Smooth muscle cell (in vitro differentiated cells): ENCODE data around the gene SLC37A1. TPM values are rescaled to one million over a fixed set of nuclear protein-coding genes. Genes with fewer than 3 reads are reported as not detected.
A peak's percentile ranks its signal among the peaks of the same experiment; 100 is the strongest.

Source experiments
- DNase-seq: peaks from one replicate; lab custom pipeline; 2025; ENCODE audit not compliant: unreplicated experiment; lab: John Stamatoyannopoulos, UW
- H2AFZ ChIP-seq: fragments of 200-600 bp; sonication (generic); 2 replicates; pipeline ENCODE4 v1.6.0; 2016; ENCODE audit warnings: antibody characterized with exemption, low read depth, mild to moderate bottlenecking
- H3F3A ChIP-seq: fragments of 200-600 bp; sonication (generic); 2 replicates; pipeline ENCODE4 v1.6.0; 2017; ENCODE audit warnings: antibody characterized with exemption, low read depth
- H3K27ac ChIP-seq: fragments of 200-600 bp; sonication (generic); 2 replicates; pipeline ENCODE4 v1.5.1; 2016; ENCODE audit warnings: low read depth, mild to moderate bottlenecking
- H3K27me3 ChIP-seq: fragments of 200-600 bp; sonication (generic); 2 replicates; pipeline ENCODE4 v1.6.1; 2016; ENCODE audit warnings: low read depth, mild to moderate bottlenecking
- H3K36me3 ChIP-seq: fragments of 200-600 bp; sonication (generic); 2 replicates; pipeline ENCODE4 v1.5.1; 2016; ENCODE audit warnings: low read depth
- H3K4me1 ChIP-seq: fragments of 200-600 bp; sonication (generic); 2 replicates; pipeline ENCODE4 v1.5.1; 2016; ENCODE audit warnings: low read depth
- H3K4me2 ChIP-seq: fragments of 200-600 bp; sonication (generic); 2 replicates; pipeline ENCODE4 v1.6.0; 2016; ENCODE audit warnings: mild to moderate bottlenecking
- H3K4me3 ChIP-seq: fragments of 200-600 bp; sonication (generic); 2 replicates; pipeline ENCODE4 v1.5.1; 2016; ENCODE audit warnings: mild to moderate bottlenecking
- H3K79me2 ChIP-seq: fragments of 200-600 bp; sonication (generic); 2 replicates; pipeline ENCODE4 v1.6.0; 2016; ENCODE audit warnings: low read depth, mild to moderate bottlenecking
- H3K9ac ChIP-seq: fragments of 200-600 bp; sonication (generic); 2 replicates; pipeline ENCODE4 v1.6.0; 2016; ENCODE audit warnings: low read depth
- H3K9me3 ChIP-seq: fragments of 200-600 bp; sonication (generic); replicated peaks from 2 replicates; pipeline ENCODE4 v1.5.1; 2016; ENCODE audit warnings: low read depth
- H4K20me1 ChIP-seq: fragments of 200-600 bp; sonication (generic); 2 replicates; pipeline ENCODE4 v1.6.0; 2016; ENCODE audit warnings: low read depth
- CTCF ChIP-seq: fragments of 200-600 bp; sonication (generic); IDR thresholded peaks from 2 replicates; pipeline ENCODE4 v1.5.1; 2017; ENCODE audit warnings: borderline replicate concordance, mild to moderate bottlenecking, antibody characterized with exemption; ENCODE audit not compliant: insufficient read depth, poor library complexity, severe bottlenecking
- WGBS: methylation state at CpG from one replicate; pipeline ENCODE4 v1.1.7; 2016; ENCODE audit warnings: low lambda C conversion rate; 5-methylcytosine and 5-hydroxymethylcytosine counted together
- polyA plus RNA-seq: library from polyadenylated mRNA; unstranded; fragments of >200 nt; fragmentation: Nextera tagmentation; extraction: Ambion mirVana; gene quantifications from 2 replicates; pipeline ENCODE4 v1.2.1, GENCODE V29; 2016
- total RNA-seq: library from RNA; depleted of rRNA; stranded (reverse); fragments of >200 nt; gene quantifications from 2 replicates; pipeline ENCODE4 v1.2.3, GENCODE V29; 2014

The SLC37A1 gene
- total and polyA plus RNA-seq, 2 experiments from 2014 or later = 15.0 to 18.0 TPM

GRCh38 chr21:42537106-42537742, 23.6 kb downstream of the SLC37A1 start:
- Histone ChIP-seq H3K4me3 (no peak overlapping the region), H3K27me3 (no peaks in the 10 kb centered on the region), H2AFZ (no peak overlapping the region), H3F3A (peaks cover 10% of the 10 kb centered on the region), H3K36me3 (no peaks in the 10 kb centered on the region), H3K9me3 (no peaks in the 10 kb centered on the region), H4K20me1 (no peaks in the 10 kb centered on the region), H3K79me2 (no peaks in the 10 kb centered on the region), H3K4me1 (no peaks in the 10 kb centered on the region), H3K9ac (no peak overlapping the region), H3K27ac (no peak overlapping the region), H3K4me2 (no peak overlapping the region)
- peak; percentile 41 for TF ChIP-seq CTCF
- 68% methylated on average over 4 of the region's 4 CpGs for WGBS
- DNase-seq = no peak

- WGBS = 40% methylated on average over 10 of the region's 10 CpGs
- Histone ChIP-seq H3K9ac (no peak overlapping the region), H3K9me3 (no peaks in the 10 kb centered on the region), H2AFZ (no peak overlapping the region), H3F3A (peaks cover 10% of the 10 kb centered on the region), H3K4me2 (no peak overlapping the region), H3K27me3 (no peaks in the 10 kb centered on the region), H3K36me3 (no peaks in the 10 kb centered on the region), H3K4me3 (no peak overlapping the region), H3K27ac (no peak overlapping the region), H3K4me1 (no peaks in the 10 kb centered on the region), H3K79me2 (no peaks in the 10 kb centered on the region), H4K20me1 (no peaks in the 10 kb centered on the region)
- DNase-seq = no peak
- TF ChIP-seq CTCF = no peak
Measured at GRCh38 chr21:42538479-42539275, 25.0 kb downstream of the SLC37A1 start.

- Histone ChIP-seq H4K20me1 (no peaks in the 10 kb centered on the region), H3K4me1 (no peaks in the 10 kb centered on the region), H3K36me3 (no peaks in the 10 kb centered on the region), H3K9me3 (no peaks in the 10 kb centered on the region), H3K4me2 (no peak overlapping the region), H3K27ac (no peak overlapping the region), H3F3A (peaks cover 10% of the 10 kb centered on the region), H3K4me3 (no peak overlapping the region), H2AFZ (no peak overlapping the region), H3K79me2 (no peaks in the 10 kb centered on the region), H3K9ac (no peak overlapping the region), H3K27me3 (no peaks in the 10 kb centered on the region)
- DNase-seq = no peak
- 81% methylated on average over 17 of the region's 17 CpGs for WGBS
- TF ChIP-seq CTCF = no peak
Measured at GRCh38 chr21:42539342-42539741, 25.7 kb downstream of the SLC37A1 start.

GRCh38 chr21:42539931-42540343, 26.3 kb downstream of the SLC37A1 start:
- Histone ChIP-seq H3K36me3 (no peaks in the 10 kb centered on the region), H3K27ac (no peak overlapping the region), H3K4me3 (no peak overlapping the region), H3K4me2 (no peak overlapping the region), H3K9me3 (no peaks in the 10 kb centered on the region), H3K79me2 (no peaks in the 10 kb centered on the region), H3F3A (peaks cover 10% of the 10 kb centered on the region), H2AFZ (no peak overlapping the region), H3K9ac (no peak overlapping the region), H3K27me3 (no peaks in the 10 kb centered on the region), H3K4me1 (no peaks in the 10 kb centered on the region), H4K20me1 (no peaks in the 10 kb centered on the region)
- DNase-seq = no peak
- TF ChIP-seq CTCF = peak; percentile 20
- WGBS = 88% methylated on average over 7 of the region's 7 CpGs
